SU-DHL-6 (cell line): ENCODE results near the gene FFAR1.
A peak's percentile ranks its signal among the peaks of the same experiment; 100 is the strongest.

ENCODE experiments used
- H2AFZ ChIP-seq: fragments of 200-600 bp; sonication (generic); 2 replicates; pipeline ENCODE4 v1.6.1; 2014; ENCODE audit warnings: low read depth, mild to moderate bottlenecking, moderate library complexity, mixed read lengths, antibody characterized with exemption, low read length; ENCODE audit not compliant: severe bottlenecking
- H3F3A ChIP-seq: fragments of 200-600 bp; shearing (Covaris generic); 2 replicates; pipeline ENCODE4 v1.6.0; 2016; ENCODE audit warnings: antibody characterized with exemption, mild to moderate bottlenecking; ENCODE audit not compliant: insufficient read depth
- H3K27ac ChIP-seq: fragments of 200-600 bp; sonication (generic); 2 replicates; pipeline ENCODE4 v1.5.1; 2016; ENCODE audit warnings: low read depth, mild to moderate bottlenecking, low read length, moderate library complexity, mixed read lengths
- H3K27me3 ChIP-seq: fragments of 200-600 bp; sonication (generic), shearing (Covaris generic); 2 replicates; pipeline ENCODE4 v1.6.0; 2014; ENCODE audit warnings: mild to moderate bottlenecking, low read length
- H3K36me3 ChIP-seq: fragments of 200-600 bp; sonication (generic); 2 replicates; pipeline ENCODE4 v1.6.1; 2014; ENCODE audit warnings: mild to moderate bottlenecking, low read length, mixed read lengths
- H3K4me2 ChIP-seq: fragments of 300-600, 200-600 bp; shearing (Covaris generic), sonication (generic); 2 replicates; pipeline ENCODE4 v1.6.0; 2014; ENCODE audit warnings: low read length, low read depth, mild to moderate bottlenecking; ENCODE audit not compliant: poor library complexity, severe bottlenecking
- H3K4me3 ChIP-seq: fragments of 200-600 bp; sonication (generic); 2 replicates; pipeline ENCODE4 v1.5.1; 2014; ENCODE audit warnings: antibody characterized with exemption, low read length, mild to moderate bottlenecking, mixed read lengths; ENCODE audit not compliant: insufficient read depth, poor library complexity, severe bottlenecking
- H3K79me2 ChIP-seq: fragments of 200-600 bp; sonication (generic); 2 replicates; pipeline ENCODE4 v1.6.1; 2014; ENCODE audit warnings: mild to moderate bottlenecking, low read length, moderate library complexity; ENCODE audit not compliant: insufficient read depth
- H3K9ac ChIP-seq: fragments of 200-600 bp; sonication (generic); 2 replicates; pipeline ENCODE4 v1.7.0; 2014; ENCODE audit warnings: mild to moderate bottlenecking, low read length
- H3K9me2 ChIP-seq: fragments of 200-600 bp; sonication (generic); replicated peaks from 2 replicates; pipeline ENCODE4 v1.6.1; 2014; ENCODE audit warnings: low read length; ENCODE audit not compliant: insufficient read depth
- H3K9me3 ChIP-seq: fragments of 200-600 bp; sonication (generic); 2 replicates; pipeline ENCODE4 v1.6.1; 2014; ENCODE audit warnings: low read length, mixed read lengths; ENCODE audit not compliant: insufficient read depth
- H4K20me1 ChIP-seq: fragments of 200-600 bp; sonication (generic); 2 replicates; pipeline ENCODE4 v1.6.1; 2014; ENCODE audit warnings: low read depth, mild to moderate bottlenecking, antibody characterized with exemption, low read length, moderate library complexity, mixed read lengths
- CTCF ChIP-seq: fragments of 200-600 bp; sonication (generic); IDR thresholded peaks from one replicate; pipeline ENCODE4 v1.5.1; 2017; ENCODE audit warnings: antibody characterized with exemption, mild to moderate bottlenecking, low read length, moderate library complexity; ENCODE audit not compliant: insufficient read depth, poor library complexity, severe bottlenecking
- EZH2phosphoT487 ChIP-seq: fragments of 200-600 bp; sonication (generic), shearing (Covaris generic); conservative IDR thresholded peaks from 2 replicates; pipeline ENCODE4 v1.6.1; 2018; ENCODE audit warnings: mild to moderate bottlenecking, antibody characterized with exemption, low read length, moderate library complexity, mixed read lengths

FFAR1 gene

GRCh38 chr19:35321291-35321690, 26.4 kb upstream of the FFAR1 start:
- TF ChIP-seq CTCF, result no peak
- no peak for TF ChIP-seq EZH2phosphoT487
- H3K9me2 ChIP-seq, result no peaks in the 10 kb centered on the region
- H3K27ac ChIP-seq, result peak overlapping the region; percentile 68
- H4K20me1 ChIP-seq, result no peaks in the 10 kb centered on the region
- H3K9me3 ChIP-seq, result peaks cover 10% of the 10 kb centered on the region; the same call in 1 of the 2 replicates
- no peaks in the 10 kb centered on the region for H3K36me3 ChIP-seq
- no peak overlapping the region for H3K4me3 ChIP-seq
- H2AFZ ChIP-seq, result no peak overlapping the region
- peaks cover 45% of the 10 kb centered on the region for H3F3A ChIP-seq
- no peaks in the 10 kb centered on the region for H3K79me2 ChIP-seq
- peak overlapping the region; percentile 57 for H3K4me2 ChIP-seq
- no peak overlapping the region for H3K9ac ChIP-seq
- no peaks in the 10 kb centered on the region for H3K27me3 ChIP-seq

- Histone ChIP-seq H3K79me2 (no peaks in the 10 kb centered on the region), H3K4me3 (no peak overlapping the region), H2AFZ (no peak overlapping the region), H3K4me2 (no peak overlapping the region), H3K9me3 (peaks cover 10% of the 10 kb centered on the region; the same call in 1 of the 2 replicates), H3K9me2 (no peaks in the 10 kb centered on the region), H3K36me3 (no peaks in the 10 kb centered on the region), H3K9ac (no peak overlapping the region), H3K27me3 (no peaks in the 10 kb centered on the region), H4K20me1 (no peaks in the 10 kb centered on the region), H3K27ac (no peak overlapping the region), H3F3A (peaks cover 45% of the 10 kb centered on the region)
- TF ChIP-seq CTCF (no peak), EZH2phosphoT487 (no peak)
Observed at GRCh38 chr19:35322014-35322413, 25.7 kb upstream of the FFAR1 start.

- Histone ChIP-seq H2AFZ (no peak overlapping the region), H3K36me3 (peaks cover 6% of the 10 kb centered on the region; the same call in 1 of the 2 replicates), H3K27ac (no peak overlapping the region), H3K4me2 (no peak overlapping the region), H3K79me2 (peaks cover 32% of the 10 kb centered on the region), H4K20me1 (no peaks in the 10 kb centered on the region; the same call in 1 of the 2 replicates), H3K9me3 (no peaks in the 10 kb centered on the region), H3K9ac (no peak overlapping the region), H3K27me3 (no peaks in the 10 kb centered on the region), H3F3A (peaks cover 51% of the 10 kb centered on the region), H3K4me3 (no peak overlapping the region), H3K9me2 (no peaks in the 10 kb centered on the region)
- TF ChIP-seq EZH2phosphoT487 (no peak), CTCF (no peak)
Observed at GRCh38 chr19:35327642-35328041, 20.1 kb upstream of the FFAR1 start.

GRCh38 chr19:35328851-35329285, 18.8 kb upstream of the FFAR1 start, which contains the start of gene CD22:
TSS of gene CD22 (plus strand) at chr19:35329187. CDS start at chr19:35332041, 2,854 bp downstream.
- TF ChIP-seq EZH2phosphoT487, result no peak
- no peak for TF ChIP-seq CTCF

More at GRCh38 chr19:35328851-35329285, 18.8 kb upstream of the FFAR1 start, which contains the start of gene CD22:
- H3K27ac ChIP-seq, result peak within 1 kb of the TSS; percentile 96
- H3F3A ChIP-seq, result peaks cover 49% of the 10 kb centered on the region
- no peaks in the 10 kb centered on the region for H3K27me3 ChIP-seq
- H3K4me2 ChIP-seq, result peak within 1 kb of the TSS; percentile 94
- peaks cover 16% of the 10 kb centered on the region for H3K36me3 ChIP-seq
- peak within 1 kb of the TSS; percentile 96 for H3K9ac ChIP-seq
- no peaks in the 10 kb centered on the region for H3K9me2 ChIP-seq
- peaks cover 2% of the 10 kb centered on the region; the same call in 1 of the 2 replicates for H4K20me1 ChIP-seq
- H2AFZ ChIP-seq, result no peak within 1 kb of the TSS
- peak within 1 kb of the TSS; percentile 89 for H3K4me3 ChIP-seq
- no peaks in the 10 kb centered on the region for H3K9me3 ChIP-seq
- peaks cover 45% of the 10 kb centered on the region for H3K79me2 ChIP-seq
